Measurements from ENCODE around the gene ZNF746. TPM values are rescaled to one million over a fixed set of nuclear protein-coding genes. Genes with fewer than 3 reads are reported as not detected.

ZNF746 gene
- total and polyA plus RNA-seq, 10 of the 15 experiments (the other 5 are each of a cell fraction or from before 2014, with no cell fraction given): 1.2 to 19.0 (median 6.3) TPM

- TF ChIP-seq ZBTB33 (IDR thresholded peaks at IDR 0.05) (no peak), CREB1 (IDR thresholded peaks at IDR 0.05; ENCODE audit: low read depth) (0 out of 2 replicates have a peak, but pooled peaks have one; percentile 45), SMC3 (IDR thresholded peaks at IDR 0.05; ENCODE audit: borderline replicate concordance, low read length) (0 out of 2 replicates have a peak, but pooled peaks have one; percentile 18), BRCA1 (IDR thresholded peaks at IDR 0.05; ENCODE audit: low read depth, low read length) (no peak), MLLT1 (IDR thresholded peaks at IDR 0.05) (no peak), JUND (IDR thresholded peaks at IDR 0.05; ENCODE audit: low read depth, low read length) (no peak), ZNF217 (IDR thresholded peaks at IDR 0.05) (no peak), RAD21 (IDR thresholded peaks at IDR 0.05; ENCODE audit: insufficient read depth, low read depth, low read length) (no peak), SRF (IDR thresholded peaks at IDR 0.05; ENCODE audit: low read depth in 2 of 2, low read length in 2 of 2) (no peak), PML (IDR thresholded peaks at IDR 0.05; ENCODE audit: low read length) (no peak), CUX1 (IDR thresholded peaks at IDR 0.05; ENCODE audit: insufficient replicate concordance, low read depth, low read length) (no peak), HDAC6 (IDR thresholded peaks at IDR 0.05; ENCODE audit: unreplicated experiment) (peak; percentile 41), PRDM15 (CRISPR knock-in tag; IDR thresholded peaks at IDR 0.05) (no peak), SIN3A (IDR thresholded peaks at IDR 0.05; ENCODE audit: low read depth, low read length) (no peak; the same call in 1 of the 2 replicates), MTA2 (IDR thresholded peaks at IDR 0.05; ENCODE audit: low read depth) (no peak)
Measured at GRCh38 chr7:149460493-149461277, 36.9 kb downstream of the ZNF746 start, which contains the start of gene ZNF777 (continued).
